Measurements from ENCODE around the gene CAD. TPM values are rescaled to one million over a fixed set of nuclear protein-coding genes. Genes with fewer than 3 reads are reported as not detected.
A peak's percentile ranks its signal among the peaks of the same experiment; 100 is the strongest.
"Not testable (repeated sequence)": the region's sequence is repeated elsewhere in the genome, so short reads cannot be mapped to it uniquely, and the experiment has no call there.

Gene CAD
- total and polyA plus RNA-seq, 9 donors, result 11.9 to 53.9 (median 31.1) TPM

GRCh38 chr2:27189989-27190388 is 27.2 kb upstream of the CAD start:
- intact Hi-C loops (cut with DNase I), result loop anchor here (5.0 kb wide), 3 partner anchors 58 to 93 kb away; partner anchors contain the start of gene PREB (in 3 of the 4)

DNA sequence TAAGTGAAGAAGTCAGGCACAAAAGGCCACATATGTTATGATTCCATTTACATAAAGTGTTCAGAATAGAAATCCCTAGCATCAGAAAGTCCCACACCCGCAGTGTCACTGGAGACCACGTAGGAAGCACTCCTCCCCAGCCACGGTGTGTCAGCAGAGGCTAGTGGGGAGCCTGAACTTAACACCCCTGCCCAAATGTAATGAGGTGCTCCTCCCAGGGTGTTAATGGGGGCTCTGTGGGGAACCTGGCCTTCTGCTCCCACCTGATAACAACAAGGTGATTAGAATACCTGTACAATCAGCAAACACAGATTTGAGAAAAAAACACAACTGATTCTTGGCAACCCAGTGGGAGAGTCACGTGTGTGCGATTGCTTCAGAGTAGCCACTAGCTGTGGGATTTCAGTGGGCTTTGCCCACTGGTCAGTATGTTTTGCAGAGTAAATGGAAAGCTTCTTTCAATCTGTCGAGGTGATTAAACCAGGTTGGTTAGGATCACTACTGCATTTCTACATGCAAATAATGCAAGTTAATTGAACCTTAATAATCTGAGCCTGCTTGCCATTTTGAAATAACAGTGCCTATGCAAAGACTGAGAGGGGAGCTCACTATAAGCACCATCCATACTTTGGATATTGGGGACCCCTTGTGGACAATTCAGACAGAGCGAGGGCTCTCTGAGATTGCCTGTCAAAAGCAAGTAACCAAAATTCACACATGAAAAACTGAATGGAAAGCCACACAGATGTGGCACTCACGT is 25.9 kb upstream of the CAD start:
- no peak overlapping the region for H3K4me3 ChIP-seq
- DNase-seq, result peak in 4 of 5 donors; percentile 63 to 83 (median 72)
- no peaks in the 10 kb centered on the region for H3K4me1 ChIP-seq (ENCODE audit: insufficient read depth)
- TF ChIP-seq EP300 (IDR thresholded peaks at IDR 0.05) (no peak), POLR2A (IDR thresholded peaks at IDR 0.05) (no peak), CTCF (IDR thresholded peaks at IDR 0.05) (peak; percentile 48 to 88 (median 74))
- intact Hi-C loops (cut with DNase I), result loop anchor here (5.0 kb wide), 3 partner anchors 59 to 94 kb away; partner anchors contain the start of gene PREB (in 2 of the 4)
- H3K27me3 ChIP-seq, result no peaks in the 10 kb centered on the region
- 39 to 43% (median 40%) methylated on average over 8 of the region's 8 CpGs for WGBS, 3 donors
- no peak overlapping the region for H3K27ac ChIP-seq
- H3K9me3 ChIP-seq, result no peaks in the 10 kb centered on the region
- no peaks in the 10 kb centered on the region for H3K36me3 ChIP-seq

More at GRCh38 chr2:27189989-27190388, 27.2 kb upstream of the CAD start:
- no peak for DNase-seq
- no peak for TF ChIP-seq POLR2A (IDR thresholded peaks at IDR 0.05)
- no peaks in the 10 kb centered on the region for H3K36me3 ChIP-seq
- WGBS, 3 donors, result 88 to 94% (median 93%) methylated on average over 8 of the region's 8 CpGs
- H3K27ac ChIP-seq, result no peak overlapping the region
- H3K4me1 ChIP-seq (ENCODE audit: insufficient read depth), result peaks cover 6% of the 10 kb centered on the region
- H3K4me3 ChIP-seq, result no peak overlapping the region
- no peaks in the 10 kb centered on the region for H3K9me3 ChIP-seq
- H3K27me3 ChIP-seq, result no peaks in the 10 kb centered on the region

DNA sequence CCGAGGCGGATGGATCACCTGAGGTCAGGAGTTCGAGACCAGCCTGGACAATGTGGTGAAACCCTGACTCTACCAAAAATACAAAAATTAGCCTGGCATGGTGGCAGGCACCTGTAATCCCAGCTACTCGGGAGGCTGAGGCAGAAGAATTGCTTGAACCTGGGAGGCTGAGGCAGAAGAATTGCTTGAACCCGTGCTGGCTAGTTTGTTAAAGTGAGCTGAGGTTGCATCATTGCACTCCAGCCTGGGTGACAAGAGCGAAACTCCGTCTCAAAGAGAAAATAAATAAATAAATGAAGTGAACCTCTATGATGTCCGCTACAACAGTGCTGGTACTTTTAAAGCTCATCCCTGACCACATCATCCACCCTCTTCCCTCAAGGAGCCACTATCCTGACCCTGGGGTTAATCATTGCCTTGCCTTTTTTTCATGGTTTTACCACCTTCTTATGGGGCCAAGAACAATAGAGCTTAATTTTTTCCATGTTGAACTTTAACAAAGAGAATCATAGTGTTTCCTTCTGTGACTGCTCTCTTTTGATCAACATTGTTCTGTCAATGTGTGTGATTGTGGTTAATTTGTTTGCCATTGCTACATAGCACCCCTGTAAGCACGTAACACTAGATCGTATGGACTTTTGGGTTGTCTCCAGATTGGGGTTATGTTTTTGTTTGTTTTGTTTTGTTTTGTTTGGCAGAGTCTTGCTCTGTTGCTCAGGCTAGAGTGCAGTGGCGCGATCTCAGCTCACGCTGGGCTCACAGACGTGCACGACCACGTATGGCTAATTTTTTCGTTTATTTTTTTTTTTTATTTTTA is 22.4 kb upstream of the CAD start:
- H3K9me3 ChIP-seq, result no peaks in the 10 kb centered on the region
- no peaks in the 10 kb centered on the region for H3K36me3 ChIP-seq
- no peaks in the 10 kb centered on the region for H3K4me1 ChIP-seq (ENCODE audit: insufficient read depth)
- no peak overlapping the region for H3K27ac ChIP-seq
- no peak for DNase-seq
- intact Hi-C loops (cut with DNase I), result loop anchor here (5.0 kb wide), 3 partner anchors 62 to 97 kb away; partner anchors contain the start of gene PREB (in 2 of the 4)
- no peak overlapping the region for H3K4me3 ChIP-seq
- no peak for TF ChIP-seq EP300 (IDR thresholded peaks at IDR 0.05)
- TF ChIP-seq POLR2A (IDR thresholded peaks at IDR 0.05), result no peak
- no peak for TF ChIP-seq CTCF (IDR thresholded peaks at IDR 0.05)
- no peaks in the 10 kb centered on the region for H3K27me3 ChIP-seq
- 55 to 75% (median 57%) methylated on average over 17 of the region's 17 CpGs for WGBS, 3 donors

DNA sequence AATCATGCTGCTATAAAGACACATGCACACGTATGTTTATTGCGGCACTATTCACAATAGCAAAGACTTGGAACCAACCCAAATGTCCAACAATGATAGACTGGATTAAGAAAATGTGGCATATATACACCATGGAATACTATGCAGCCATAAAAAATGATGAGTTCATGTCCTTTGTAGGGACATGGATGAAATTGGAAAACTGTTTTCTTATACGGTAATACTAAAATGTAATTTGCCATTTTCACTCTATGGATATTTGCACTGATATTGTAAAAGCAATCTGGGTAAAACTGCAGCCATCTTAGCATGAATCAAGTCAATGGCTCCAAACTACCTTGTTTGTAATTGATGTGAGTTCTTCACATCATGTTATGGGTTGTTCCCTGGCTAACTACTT is 21.4 kb upstream of the CAD start:
- H3K27me3 ChIP-seq; intact Hi-C loops (cut with DNase I): not testable (repeated sequence)
- WGBS, 3 donors, result 89 to 95% (median 91%) methylated on average over 3 of the region's 3 CpGs

GRCh38 chr2:27198068-27198467 is 19.1 kb upstream of the CAD start:
- H3K9me3 ChIP-seq; DNase-seq; H3K27me3 ChIP-seq; intact Hi-C loops (cut with DNase I); H3K36me3 ChIP-seq; H3K27ac ChIP-seq; H3K4me1 ChIP-seq (ENCODE audit: insufficient read depth); H3K4me3 ChIP-seq: not testable (repeated sequence)
- 87 to 89% (median 88%) methylated on average over 3 of the region's 3 CpGs for WGBS, 3 donors

More for the DNA sequence above, 21.4 kb upstream of the CAD start:
- not testable (repeated sequence) for H3K9me3 ChIP-seq; DNase-seq; H3K4me1 ChIP-seq (ENCODE audit: insufficient read depth); H3K27ac ChIP-seq; H3K36me3 ChIP-seq; H3K4me3 ChIP-seq

Measured in ovary (tissue), 9 donors.